ENCODE data around the gene HYLS1.

- TF ChIP-seq, protein P1, sequence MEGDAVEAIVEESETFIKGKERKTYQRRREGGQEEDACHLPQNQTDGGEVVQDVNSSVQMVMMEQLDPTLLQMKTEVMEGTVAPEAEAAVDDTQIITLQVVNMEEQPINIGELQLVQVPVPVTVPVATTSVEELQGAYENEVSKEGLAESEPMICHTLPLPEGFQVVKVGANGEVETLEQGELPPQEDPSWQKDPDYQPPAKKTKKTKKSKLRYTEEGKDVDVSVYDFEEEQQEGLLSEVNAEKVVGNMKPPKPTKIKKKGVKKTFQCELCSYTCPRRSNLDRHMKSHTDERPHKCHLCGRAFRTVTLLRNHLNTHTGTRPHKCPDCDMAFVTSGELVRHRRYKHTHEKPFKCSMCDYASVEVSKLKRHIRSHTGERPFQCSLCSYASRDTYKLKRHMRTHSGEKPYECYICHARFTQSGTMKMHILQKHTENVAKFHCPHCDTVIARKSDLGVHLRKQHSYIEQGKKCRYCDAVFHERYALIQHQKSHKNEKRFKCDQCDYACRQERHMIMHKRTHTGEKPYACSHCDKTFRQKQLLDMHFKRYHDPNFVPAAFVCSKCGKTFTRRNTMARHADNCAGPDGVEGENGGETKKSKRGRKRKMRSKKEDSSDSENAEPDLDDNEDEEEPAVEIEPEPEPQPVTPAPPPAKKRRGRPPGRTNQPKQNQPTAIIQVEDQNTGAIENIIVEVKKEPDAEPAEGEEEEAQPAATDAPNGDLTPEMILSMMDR (IDR thresholded peaks at IDR 0.05) = no peak
- TF ChIP-seq POLR2A (IDR thresholded peaks at IDR 0.05) (no peak), POLR2AphosphoS5 (IDR thresholded peaks at IDR 0.05) (no peak), EP300 (IDR thresholded peaks at IDR 0.05) (no peak)
Observed at GRCh38 chr11:125945797-125946520, 58.5 kb downstream of the HYLS1 start, which contains the start of gene VSIG10L2.
